A549 (cell line): Measurements from ENCODE around the gene ITGB1.

Experiments
- MAZ ChIP-seq: fragments of 150-350 bp; IDR thresholded peaks from 2 replicates; pipeline ENCODE4 v1.6.1; 2014; ENCODE audit warnings: antibody characterized with exemption, low read depth, low read length, borderline replicate concordance
- POLR2A ChIP-seq: IDR thresholded peaks from 2 replicates; pipeline ENCODE4 v1.6.1; 2012; ENCODE audit warnings: mild to moderate bottlenecking, low read length
- TF ChIP-seq, protein P1 (sequence below): fragments of >200 bp; sonication (Bioruptor Twin); formaldehyde crosslinking; IDR thresholded peaks from 3 replicates; pipeline ENCODE4 v1.5.1; 2016

GRCh38 chr10:32987172-32987571 is 29.1 kb upstream of the ITGB1 start:
- TF ChIP-seq POLR2A (no peak), MAZ (no peak)
- TF ChIP-seq, protein P1, sequence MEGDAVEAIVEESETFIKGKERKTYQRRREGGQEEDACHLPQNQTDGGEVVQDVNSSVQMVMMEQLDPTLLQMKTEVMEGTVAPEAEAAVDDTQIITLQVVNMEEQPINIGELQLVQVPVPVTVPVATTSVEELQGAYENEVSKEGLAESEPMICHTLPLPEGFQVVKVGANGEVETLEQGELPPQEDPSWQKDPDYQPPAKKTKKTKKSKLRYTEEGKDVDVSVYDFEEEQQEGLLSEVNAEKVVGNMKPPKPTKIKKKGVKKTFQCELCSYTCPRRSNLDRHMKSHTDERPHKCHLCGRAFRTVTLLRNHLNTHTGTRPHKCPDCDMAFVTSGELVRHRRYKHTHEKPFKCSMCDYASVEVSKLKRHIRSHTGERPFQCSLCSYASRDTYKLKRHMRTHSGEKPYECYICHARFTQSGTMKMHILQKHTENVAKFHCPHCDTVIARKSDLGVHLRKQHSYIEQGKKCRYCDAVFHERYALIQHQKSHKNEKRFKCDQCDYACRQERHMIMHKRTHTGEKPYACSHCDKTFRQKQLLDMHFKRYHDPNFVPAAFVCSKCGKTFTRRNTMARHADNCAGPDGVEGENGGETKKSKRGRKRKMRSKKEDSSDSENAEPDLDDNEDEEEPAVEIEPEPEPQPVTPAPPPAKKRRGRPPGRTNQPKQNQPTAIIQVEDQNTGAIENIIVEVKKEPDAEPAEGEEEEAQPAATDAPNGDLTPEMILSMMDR = no peak
